HG03565 (cell line): Measurements from ENCODE around the gene TRIM26.

Experiments used
- ATAC-seq: cut with Tn5 transposase; IDR thresholded peaks from one replicate; pipeline ENCODE4 v1.9.1; 2021; ENCODE audit warnings: mild to moderate bottlenecking, moderate library complexity; ENCODE audit not compliant: unreplicated experiment

TRIM26 gene

DNA sequence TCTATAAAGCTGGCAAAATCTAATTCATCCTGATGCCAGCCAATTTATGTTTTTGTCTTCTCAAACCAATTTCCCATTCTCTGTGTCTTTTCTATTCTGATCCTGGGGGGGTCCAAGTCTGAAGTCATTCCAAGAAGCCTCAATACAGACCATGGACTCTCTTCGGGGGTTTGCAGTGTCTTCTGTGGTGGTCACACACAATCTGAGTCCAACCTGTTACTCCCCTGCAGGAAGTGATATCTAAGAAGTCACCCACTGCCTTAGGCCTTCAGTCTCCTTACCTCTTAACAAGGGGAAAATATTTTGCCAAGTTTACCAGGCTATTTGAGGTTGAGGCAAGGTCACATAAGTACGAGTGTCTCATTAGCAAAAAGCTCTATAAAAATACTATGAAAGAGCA, 1.9 kb downstream of the TRIM26 start:
- no peak for ATAC-seq

- no peak for ATAC-seq
Observed at GRCh38 chr6:30207619-30208295, 5.4 kb downstream of the TRIM26 start.

DNA sequence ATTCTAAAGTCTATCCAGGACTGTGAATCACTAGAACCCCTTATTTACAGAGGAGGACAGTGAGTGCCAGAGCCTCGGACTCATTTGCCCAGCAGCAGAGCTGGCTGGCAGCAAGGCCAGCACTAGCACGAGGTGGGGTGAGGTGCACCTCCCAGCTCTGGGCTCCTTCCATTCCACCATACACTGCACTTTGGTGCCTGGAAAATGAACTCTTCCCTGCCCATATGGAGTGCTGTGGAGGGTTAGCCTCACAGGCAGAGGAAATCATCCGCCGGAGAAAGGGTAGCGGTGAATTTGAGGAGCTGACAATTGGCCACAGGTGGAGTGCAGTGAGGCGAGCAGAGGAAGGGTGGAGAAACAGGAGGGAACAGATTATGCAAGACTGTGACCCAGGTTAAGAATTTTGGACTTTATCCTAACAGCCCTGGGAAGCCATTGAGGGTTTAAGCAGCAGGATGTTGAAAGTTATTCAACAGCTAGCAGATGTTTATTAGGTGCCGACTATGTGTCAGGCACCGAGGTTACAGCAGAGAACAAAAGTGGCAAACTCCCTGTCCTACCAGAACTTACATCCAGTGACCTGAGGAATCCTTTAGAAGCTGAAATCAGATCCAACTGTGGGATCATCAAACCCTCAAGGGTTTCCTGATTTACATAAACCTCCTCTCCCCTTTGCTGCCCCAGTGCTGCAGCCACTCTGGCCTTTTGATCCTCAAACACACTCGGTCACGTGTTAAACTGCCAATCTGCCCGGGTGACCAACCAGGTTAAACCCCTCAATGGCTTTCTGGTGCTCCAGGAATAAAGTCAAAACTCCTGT, 6.2 kb downstream of the TRIM26 start:
- no peak for ATAC-seq

GRCh38 chr6:30206152-30206551, 7.1 kb downstream of the TRIM26 start:
- ATAC-seq = no peak

DNA sequence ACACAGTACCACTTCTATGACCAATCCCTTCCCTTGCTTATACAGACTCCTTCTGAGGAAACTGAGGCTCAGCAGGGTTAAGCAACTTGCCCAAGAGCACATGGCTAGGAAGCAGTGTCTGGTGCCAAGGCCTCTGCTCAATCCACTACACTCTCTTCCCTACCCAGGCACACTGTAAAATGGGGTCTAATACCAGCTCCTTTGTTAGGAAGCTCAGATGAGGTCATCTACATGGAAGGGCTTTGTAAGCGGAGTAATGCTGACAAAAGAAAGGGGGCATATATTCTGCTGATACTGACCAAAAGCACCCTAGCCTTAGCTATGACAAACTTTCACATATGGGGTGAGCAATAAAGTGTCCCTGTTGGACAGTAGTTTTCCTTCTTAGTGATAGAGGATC, 9.1 kb downstream of the TRIM26 start:
- ATAC-seq = no peak

DNA sequence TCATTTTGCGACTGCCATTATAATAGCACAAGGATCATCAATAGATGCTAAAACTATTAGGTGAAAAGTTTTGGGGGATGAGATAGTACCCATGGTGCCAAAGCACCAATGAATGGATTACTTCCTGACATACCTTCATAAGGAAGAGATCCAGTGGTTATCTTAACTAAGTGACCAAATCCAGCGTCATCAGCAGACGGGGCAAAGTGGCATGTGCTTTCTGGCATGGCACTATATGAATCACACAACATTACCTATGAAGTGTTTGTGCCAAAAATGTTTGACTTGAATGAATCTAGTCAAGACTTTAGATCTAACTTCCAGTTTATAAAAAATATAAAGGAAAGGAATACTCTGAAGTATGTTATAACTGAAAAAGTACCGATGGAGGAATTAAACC, 10.8 kb downstream of the TRIM26 start:
- ATAC-seq = no peak

DNA sequence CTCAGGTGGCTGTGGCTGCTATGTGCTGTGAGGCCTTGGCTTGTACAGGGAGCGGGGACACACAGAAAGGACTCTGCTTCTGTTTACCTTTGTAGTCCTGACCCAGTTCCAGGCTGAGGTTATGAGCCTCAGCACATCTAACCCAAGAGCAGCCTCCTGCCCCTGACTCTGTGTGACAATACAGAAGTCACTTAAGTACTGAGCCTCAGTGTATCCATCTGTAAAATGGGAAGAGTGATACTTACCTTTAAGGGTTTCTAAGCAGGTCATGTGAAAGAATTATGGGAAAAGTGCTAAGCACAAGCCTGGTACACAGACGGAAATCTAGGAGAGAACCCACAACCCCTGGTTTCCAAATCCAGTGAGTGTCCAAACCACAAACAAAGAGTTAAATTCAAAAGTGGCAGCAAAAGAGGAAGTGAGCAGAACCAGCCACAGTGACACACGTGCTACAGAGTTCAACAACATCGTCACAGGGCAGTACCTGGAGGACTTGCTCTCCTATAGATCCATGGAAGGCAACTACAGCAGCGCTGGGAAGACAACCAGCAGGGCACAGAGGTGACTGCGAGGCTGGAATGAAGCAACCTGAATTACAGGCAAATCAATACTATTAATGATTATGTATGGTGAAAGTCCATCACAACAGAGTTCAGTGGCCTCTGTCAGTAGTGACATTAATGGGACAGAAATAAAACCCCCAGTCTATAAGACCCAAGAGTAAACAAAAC, 12.5 kb downstream of the TRIM26 start:
- ATAC-seq = peak; percentile 71

DNA sequence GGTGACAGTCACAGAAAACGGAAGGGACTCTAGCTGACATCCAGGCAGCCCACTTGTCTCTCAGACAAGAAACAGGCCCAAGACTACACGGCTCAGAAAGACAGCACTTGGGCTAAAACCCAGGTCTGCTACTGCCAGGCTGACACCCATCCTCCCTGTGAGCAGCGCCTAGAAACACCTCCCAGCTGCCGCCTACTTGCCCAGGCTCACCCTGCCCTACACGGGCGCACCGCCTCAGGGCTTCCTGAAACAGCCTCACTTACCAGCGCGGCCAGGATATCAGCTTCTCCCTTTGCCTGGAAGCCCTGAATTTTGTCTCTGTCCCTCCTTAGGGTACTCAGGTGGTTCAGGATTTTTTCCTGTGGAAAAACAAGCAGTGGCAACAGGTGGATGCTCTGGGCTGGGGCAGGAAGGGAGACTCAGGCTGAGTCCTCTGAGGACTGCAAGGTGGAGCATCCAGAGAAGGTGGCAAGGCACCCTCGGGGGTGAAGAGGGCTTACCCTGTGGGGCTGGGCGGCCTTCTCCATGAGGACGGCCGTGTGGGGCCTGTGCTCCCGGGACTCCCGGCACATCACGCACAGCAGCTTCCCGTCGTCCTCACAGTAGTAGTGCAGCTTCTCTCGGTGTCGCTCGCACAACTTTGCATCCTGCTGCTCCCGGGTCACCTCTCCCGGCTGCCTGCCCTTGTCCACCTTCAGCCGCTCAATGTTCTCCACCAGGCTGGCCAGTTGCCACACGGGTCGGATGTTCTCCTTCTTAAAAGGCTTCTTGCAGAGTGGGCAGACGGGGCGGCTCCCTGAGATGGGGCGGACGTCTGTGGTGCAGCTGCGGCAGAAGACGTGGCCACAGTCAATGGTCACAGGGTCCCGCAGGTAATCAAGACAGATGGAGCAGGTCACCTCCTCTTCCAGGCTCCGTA, 14.8 kb downstream of the TRIM26 start:
- ATAC-seq = no peak

DNA sequence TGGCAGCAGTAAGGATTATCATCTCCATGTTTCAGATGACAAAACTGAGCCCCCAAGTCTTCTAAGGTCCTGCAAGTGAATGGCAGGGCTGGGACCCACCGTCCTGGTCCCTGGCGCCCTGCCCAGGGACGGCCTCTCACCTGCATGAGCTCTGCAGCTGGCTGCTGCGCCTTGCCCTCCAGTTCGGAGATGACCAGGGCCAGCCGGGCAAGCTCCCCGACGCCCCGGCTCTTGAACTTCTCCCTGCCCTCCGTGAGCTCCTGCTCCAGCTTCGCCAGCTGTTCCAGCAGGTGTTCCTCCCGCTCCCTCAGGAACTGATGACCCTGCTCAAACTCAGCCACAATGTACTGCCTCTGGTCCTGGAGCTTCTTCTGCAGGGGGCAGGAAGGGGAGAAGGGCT, 16.8 kb downstream of the TRIM26 start:
- no peak for ATAC-seq

DNA sequence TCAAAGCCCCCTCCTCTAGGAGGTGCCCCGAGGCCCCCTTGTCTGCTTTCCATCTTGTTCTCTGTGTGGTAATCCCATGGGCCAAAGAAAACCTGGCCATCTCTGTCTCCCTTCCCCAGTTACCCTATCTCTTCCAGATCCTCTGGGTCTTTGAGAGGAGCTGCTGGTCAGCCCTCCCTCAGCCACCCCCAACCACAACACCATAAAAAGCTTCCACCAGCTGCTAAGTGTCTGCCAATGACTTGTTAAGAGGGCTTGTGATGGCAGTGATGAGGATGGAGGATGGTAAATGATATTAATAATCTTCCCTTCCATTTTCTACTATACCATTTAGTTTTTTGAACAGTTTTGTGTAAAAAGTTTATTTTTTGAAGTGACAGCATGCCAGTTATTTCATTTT, 17.3 kb downstream of the TRIM26 start:
- no peak for ATAC-seq

DNA sequence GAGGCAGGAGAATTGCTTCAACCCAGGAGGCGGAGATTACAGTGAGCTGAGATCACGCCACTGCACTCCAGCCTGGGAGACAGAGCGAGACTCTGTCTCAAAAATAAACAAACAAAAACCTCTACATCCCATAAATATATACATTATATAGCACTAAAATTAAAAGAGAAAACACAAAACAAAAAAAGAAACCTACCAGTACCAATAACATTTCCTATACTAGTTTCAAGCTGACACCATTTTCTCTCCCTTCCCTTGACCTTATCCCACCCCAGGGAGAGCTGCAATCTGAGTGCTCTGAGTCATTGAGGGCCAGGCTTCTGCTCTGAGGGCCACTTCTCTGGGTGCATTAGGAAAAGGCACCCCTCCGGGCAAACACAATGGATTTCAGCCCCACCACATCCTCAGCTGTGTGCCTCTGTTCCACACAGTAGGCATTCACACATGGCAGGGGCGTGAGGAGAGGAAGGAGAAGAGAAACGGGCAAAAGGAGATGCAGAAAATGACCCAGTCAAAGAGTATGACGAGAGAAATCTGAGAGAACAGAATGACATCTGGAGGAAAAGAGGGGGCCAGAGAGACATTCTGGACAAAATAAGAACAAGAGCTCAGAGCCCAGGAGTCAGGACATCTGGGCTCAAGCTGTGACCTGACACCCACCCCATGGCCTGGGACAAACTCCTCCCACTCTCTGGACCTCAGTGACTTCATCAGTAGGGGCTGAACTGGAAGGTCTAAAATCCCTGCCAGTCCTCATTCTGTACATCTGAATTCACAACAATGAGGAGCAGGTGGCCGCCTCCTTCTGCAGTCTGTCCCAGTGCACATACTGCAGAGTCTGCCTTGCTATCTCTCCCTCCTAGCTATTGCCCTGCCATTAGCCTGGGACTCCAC, 18.2 kb downstream of the TRIM26 start:
- no peak for ATAC-seq

DNA sequence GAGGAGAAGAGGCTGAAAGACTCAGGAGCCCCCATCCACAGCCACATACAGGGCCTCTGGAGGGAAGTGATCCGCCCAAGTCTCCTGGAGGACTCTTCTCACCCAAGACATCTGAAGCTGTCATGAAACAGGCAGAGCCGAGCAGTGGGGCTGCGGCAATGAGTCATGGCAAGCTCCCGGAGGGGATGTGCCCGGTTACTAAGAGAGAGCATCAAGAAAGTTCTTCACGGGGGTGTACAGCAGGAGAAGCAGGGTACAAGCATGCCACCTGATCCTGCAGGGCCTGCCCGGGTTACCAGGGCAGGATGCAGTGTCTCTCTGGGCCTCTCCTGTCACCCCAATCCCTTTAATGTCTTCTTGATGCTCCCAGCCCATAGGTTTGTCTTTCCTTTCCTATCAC, 21.1 kb downstream of the TRIM26 start:
- ATAC-seq = no peak

DNA sequence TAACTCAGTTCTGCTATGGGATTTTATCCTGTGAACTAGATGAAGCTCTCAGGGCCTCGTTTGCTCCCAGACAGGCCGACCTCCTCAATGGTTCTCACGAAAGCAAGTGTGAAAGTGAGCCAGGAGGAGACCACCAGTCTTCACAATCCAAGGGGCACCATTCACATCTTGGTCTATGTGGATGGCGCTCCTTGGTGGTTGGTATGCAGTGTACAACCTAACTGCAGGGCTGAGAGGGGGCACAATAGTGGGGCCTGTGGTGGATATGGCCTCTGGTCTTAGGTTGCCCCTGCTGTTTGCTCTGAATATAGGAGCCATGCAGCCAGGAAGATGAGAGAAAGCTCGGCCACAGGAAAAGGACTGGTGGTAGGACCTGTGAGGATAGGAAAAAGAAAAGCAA, 24.7 kb downstream of the TRIM26 start:
- no peak for ATAC-seq

DNA sequence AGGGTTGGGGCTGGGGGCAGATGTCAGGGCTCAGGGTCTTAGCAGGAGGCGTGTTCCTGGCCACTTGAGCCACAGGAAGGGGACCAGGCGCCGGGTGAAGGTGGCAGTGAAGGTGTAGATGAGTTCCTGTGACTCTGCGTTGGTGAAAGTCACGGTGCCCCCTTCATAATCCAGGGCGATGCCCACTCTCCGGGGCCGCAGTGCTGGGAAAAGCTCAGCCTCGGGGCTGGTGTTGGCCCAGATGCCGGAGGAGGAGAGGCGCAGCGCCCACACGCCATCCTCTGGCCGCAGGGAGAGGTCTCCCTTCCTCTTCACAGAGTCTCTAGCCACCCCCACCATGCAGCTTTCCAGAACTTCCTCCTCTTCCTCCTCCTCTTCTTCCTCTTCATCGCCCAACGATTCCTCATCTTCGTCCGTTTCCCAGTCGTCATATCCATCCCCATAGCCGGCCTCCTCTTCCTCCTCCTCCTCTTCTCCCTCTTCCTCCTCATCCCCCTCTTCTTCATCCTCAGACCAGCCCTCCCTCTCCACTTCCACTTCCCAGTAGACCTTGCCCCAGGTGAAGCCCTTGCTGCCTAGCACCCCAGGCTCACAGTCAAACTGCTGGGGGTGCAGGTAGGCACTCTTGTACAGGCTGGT, 27.2 kb downstream of the TRIM26 start:
- ATAC-seq = no peak

- ATAC-seq = no peak
Observed at GRCh38 chr6:30184417-30185031, 28.7 kb downstream of the TRIM26 start.

GRCh38 chr6:30180145-30180544, 33.1 kb downstream of the TRIM26 start:
- no peak for ATAC-seq

- ATAC-seq = no peak
Observed at GRCh38 chr6:30178837-30179236, 34.4 kb downstream of the TRIM26 start.

DNA sequence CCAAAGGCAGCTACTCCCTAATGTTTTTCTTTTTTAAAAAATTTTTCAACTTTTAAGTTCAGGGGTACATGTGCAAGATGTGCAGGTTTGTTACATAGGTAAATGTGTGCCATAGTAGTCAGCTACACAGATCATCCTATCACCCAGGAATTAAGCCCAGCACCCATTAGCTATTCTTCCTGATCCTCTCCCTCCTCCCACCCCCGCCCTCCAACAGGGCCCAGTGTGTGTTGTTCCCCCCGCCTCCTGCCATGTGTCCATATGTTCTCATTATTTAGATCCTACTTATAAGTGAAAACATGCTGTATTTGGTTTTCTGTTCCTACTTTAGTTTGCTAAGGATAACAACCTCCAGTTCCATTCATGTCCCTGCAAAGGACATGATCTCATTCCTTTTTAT, 37.4 kb downstream of the TRIM26 start:
- ATAC-seq = no peak

- no peak for ATAC-seq
Observed at GRCh38 chr6:30172681-30173080, 40.5 kb downstream of the TRIM26 start.
